ENCODE measurements around the gene PRKG1.

Gene PRKG1

DNA sequence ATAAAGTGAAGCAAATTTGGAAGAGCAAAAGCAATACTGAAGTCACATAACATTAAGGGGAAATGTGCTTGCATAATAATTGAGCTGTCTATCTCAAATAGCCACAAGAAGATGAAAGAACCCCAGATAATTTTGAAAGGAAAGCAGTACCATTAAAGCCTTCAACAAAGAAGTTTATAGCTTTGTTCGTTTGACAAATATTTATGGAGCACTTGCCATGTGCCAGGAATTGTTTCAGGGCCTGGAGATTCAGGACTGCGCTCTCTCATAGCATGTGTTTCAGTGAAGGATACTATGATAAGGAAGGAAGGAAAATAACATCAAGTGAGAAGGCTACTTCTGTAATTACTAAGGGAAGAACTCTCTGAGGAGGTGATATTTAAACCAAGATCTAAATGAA is 837.4 kb downstream of the PRKG1 start:
- ChIA-PET CTCF (no interaction called here), POLR2A (ENCODE audit: low non-redundant PET) (no interaction called here)

DNA sequence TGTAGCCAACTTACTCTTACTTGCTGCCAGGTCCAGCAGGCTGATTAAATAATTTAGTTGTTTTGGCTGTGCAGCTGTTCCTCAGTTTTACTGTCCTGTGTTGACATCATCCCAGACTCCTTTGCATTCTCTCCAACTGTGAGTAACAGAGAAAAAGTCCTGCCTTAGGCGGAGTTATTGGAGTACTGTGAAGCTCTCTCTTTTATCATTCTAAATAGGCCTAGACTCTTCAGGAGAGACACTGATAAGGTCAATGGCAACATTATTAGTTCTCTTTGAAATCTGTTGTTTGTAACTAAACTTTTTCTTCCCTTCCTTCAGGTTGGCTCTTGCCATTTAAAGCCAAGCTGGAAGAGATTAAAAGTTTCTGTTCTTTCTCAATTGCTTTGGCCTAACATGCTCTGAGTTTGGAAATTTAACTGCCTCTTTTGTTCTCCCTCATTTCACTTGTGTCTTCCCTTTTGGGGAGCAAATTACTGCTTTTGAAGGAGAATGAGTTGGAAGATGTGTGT is 840.8 kb downstream of the PRKG1 start:
- no peak overlapping the region for H3K27ac ChIP-seq
- CTCF ChIA-PET = no interaction called here
- POLR2A ChIA-PET (ENCODE audit: low non-redundant PET) = no interaction called here

More for the DNA sequence above, 837.4 kb downstream of the PRKG1 start:
- H3K27ac ChIP-seq = no peak overlapping the region
- TF ChIP-seq, protein P1, sequence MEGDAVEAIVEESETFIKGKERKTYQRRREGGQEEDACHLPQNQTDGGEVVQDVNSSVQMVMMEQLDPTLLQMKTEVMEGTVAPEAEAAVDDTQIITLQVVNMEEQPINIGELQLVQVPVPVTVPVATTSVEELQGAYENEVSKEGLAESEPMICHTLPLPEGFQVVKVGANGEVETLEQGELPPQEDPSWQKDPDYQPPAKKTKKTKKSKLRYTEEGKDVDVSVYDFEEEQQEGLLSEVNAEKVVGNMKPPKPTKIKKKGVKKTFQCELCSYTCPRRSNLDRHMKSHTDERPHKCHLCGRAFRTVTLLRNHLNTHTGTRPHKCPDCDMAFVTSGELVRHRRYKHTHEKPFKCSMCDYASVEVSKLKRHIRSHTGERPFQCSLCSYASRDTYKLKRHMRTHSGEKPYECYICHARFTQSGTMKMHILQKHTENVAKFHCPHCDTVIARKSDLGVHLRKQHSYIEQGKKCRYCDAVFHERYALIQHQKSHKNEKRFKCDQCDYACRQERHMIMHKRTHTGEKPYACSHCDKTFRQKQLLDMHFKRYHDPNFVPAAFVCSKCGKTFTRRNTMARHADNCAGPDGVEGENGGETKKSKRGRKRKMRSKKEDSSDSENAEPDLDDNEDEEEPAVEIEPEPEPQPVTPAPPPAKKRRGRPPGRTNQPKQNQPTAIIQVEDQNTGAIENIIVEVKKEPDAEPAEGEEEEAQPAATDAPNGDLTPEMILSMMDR (conservative IDR thresholded peaks at IDR 0.05; ENCODE audit: low read depth) = no peak
- DNase-seq (ENCODE audit: low spot score) = no peak

DNA sequence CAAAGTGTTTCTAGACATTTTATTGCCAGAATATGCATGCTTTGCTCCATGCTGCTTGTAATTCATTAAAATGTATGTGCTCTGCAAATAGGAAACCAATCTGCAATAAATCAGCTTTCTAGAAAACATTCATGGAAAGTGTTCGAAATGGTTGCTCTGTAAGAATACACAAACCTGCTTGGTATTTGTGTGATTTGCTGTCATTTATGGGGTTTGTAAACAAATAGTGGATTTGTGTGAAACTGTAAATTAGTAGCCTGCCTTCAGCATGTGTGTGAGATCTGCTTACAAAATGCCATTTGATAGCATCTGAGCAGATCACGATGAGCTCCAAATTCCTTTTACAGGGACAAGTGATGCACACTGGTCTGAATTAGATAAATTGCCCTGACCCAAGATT is 844.2 kb downstream of the PRKG1 start:
- POLR2A ChIA-PET (ENCODE audit: low non-redundant PET) = interaction anchor here (0.6 kb wide), 1 partner anchor 645 kb away, joined by 3 read pairs; no protein-coding TSS in a partner anchor
- CTCF ChIA-PET = no interaction called here
- no peak for DNase-seq (ENCODE audit: low spot score)

More for the DNA sequence above, 840.8 kb downstream of the PRKG1 start:
- no peak for DNase-seq (ENCODE audit: low spot score)
- TF ChIP-seq, protein P1 (conservative IDR thresholded peaks at IDR 0.05; ENCODE audit: low read depth) = no peak

DNA sequence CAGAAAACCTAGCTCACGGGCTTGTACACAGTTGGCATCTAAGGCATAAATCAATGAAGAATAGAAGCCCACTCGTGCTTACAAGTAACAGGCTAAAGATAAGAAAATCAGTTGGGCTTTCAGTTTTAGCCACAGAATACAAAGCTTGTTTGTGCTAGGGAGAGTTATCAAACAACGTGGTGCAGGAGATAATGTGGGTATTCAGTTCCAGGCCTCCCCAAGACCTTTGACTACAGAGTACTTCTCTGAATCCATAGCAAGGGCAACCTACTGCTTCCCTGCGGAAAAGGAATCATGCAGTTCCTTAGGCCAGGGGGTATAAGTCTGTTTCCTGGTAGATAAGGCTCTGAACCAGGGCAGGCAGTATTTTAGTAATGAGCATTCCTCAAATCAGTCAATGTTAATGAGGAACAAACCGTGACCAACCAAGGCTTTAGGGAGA is 844.6 kb downstream of the PRKG1 start:
- ChIA-PET CTCF (interaction anchor here (0.6 to 0.7 kb wide), 2 partner anchors 85 to 96 kb away, joined by 4 to 7 read pairs; no protein-coding TSS in a partner anchor), POLR2A (ENCODE audit: low non-redundant PET) (no interaction called here)
- DNase-seq (ENCODE audit: low spot score) = no peak
- no peak overlapping the region for H3K27ac ChIP-seq
- TF ChIP-seq, protein P1 (conservative IDR thresholded peaks at IDR 0.05; ENCODE audit: low read depth) = no peak

More for the DNA sequence above, 844.2 kb downstream of the PRKG1 start:
- H3K27ac ChIP-seq = no peak overlapping the region
- TF ChIP-seq, protein P1 (conservative IDR thresholded peaks at IDR 0.05; ENCODE audit: low read depth) = no peak

DNA sequence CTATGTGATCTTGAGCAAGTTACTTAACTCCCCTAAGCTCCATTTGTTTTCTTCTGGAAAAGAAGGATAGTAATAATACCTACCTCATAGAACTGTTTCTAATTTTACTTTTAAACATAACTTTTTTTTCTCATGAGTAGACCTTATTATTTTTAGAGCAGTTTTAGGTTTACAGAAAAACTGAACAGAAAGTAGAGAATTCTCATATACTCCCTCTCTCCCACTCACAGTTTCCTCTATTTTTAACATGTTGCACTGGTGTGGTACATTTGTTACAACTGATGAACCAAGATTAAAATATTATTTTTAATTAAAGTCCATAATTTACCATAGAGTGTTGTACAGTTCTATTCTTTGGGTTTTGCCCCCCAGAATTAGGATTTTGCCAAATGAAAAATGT is 846.4 kb downstream of the PRKG1 start:
- ChIA-PET CTCF (no interaction called here), POLR2A (ENCODE audit: low non-redundant PET) (no interaction called here)
- no peak for DNase-seq (ENCODE audit: low spot score)
- H3K27ac ChIP-seq = no peak overlapping the region
- TF ChIP-seq, protein P1 (conservative IDR thresholded peaks at IDR 0.05; ENCODE audit: low read depth) = no peak

DNA sequence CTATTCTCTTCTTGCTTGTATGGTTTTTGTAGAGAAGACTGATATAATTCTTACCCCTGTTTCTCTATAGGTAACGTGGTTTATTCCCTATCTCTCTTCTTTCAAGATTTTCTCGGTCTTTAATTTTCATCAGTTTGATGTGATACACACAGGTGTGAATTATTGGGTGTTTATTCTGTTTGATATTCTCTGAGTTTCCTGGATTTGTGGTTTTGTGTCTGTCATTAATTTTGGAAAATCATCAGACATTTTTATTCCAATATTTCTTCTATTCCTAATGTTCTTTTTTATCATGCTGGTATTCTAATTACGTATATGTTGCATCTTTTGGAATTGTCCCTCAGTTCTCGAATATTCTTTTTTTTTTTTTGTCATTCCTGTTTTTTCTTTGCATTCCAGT is 850.1 kb downstream of the PRKG1 start:
- DNase-seq (ENCODE audit: low spot score) = no peak
- CTCF ChIA-PET = no interaction called here
- no peak overlapping the region for H3K27ac ChIP-seq
- POLR2A ChIA-PET (ENCODE audit: low non-redundant PET) = no interaction called here
- TF ChIP-seq, protein P1 (conservative IDR thresholded peaks at IDR 0.05; ENCODE audit: low read depth) = no peak
